CD4-positive, alpha-beta T cell (primary cell): ENCODE measurements around the gene AMD1. TPM values are rescaled to one million over a fixed set of nuclear protein-coding genes. Genes with fewer than 3 reads are reported as not detected.

Experiments used
- ATAC-seq: fragments of 200-7000 bp; cut with Tn5 transposase; one replicate; pipeline ENCODE4 v1.10.0; 2022; ENCODE audit warnings: mild to moderate bottlenecking; ENCODE audit not compliant: poor library complexity
- CTCF ChIA-PET: fragments of 350-600 bp; sonication (Branson Sonifier 250); formaldehyde crosslinking; loops from one replicate; lab custom pipeline; 2021; ENCODE audit warnings: antibody characterized with exemption, inconsistent platforms; lab: Charles Lee
- POLR2A ChIA-PET: fragments of 350-600 bp; sonication (Branson Sonifier 250); formaldehyde crosslinking; loops from one replicate; lab custom pipeline; 2021; ENCODE audit warnings: antibody characterized with exemption, inconsistent platforms; lab: Charles Lee
- DNase-seq, 14 experiments: peaks; one replicate each; pipeline ENCODE4 v3.0.0-alpha.2; 2013 to 2020; ENCODE audit warnings: mixed read lengths in 2 of 14
- H3K27ac ChIP-seq, 2 donors: one replicate each; pipeline versions ENCODE4 v1.5.1 to v1.7.0; 2013; ENCODE audit warnings: low read length in 2 of 2, low read depth in 1 of 2, mild to moderate bottlenecking in 1 of 2
- H3K27me3 ChIP-seq, 2 experiments: 1 replicate in 1 of 2; 2 replicates in 1 of 2; pipeline versions ENCODE4 v1.6.1 to v1.7.0; 2013; ENCODE audit warnings: low read length in 2 of 2, control low read depth in 1 of 2, mild to moderate bottlenecking in 1 of 2, moderate library complexity in 1 of 2; ENCODE audit not compliant: insufficient read depth in 2 of 2, control insufficient read depth in 1 of 2
- H3K36me3 ChIP-seq: one replicate; pipeline ENCODE4 v1.6.1; 2013; ENCODE audit warnings: low read length, control low read depth; ENCODE audit not compliant: insufficient read depth
- H3K4me1 ChIP-seq: one replicate; pipeline ENCODE4 v1.6.1; 2013; ENCODE audit warnings: low read length, control low read depth; ENCODE audit not compliant: insufficient read depth
- H3K4me3 ChIP-seq: one replicate; pipeline ENCODE4 v1.5.1; 2013; ENCODE audit warnings: mild to moderate bottlenecking, low read length, moderate library complexity
- H3K9me3 ChIP-seq, 2 experiments: 1 replicate in 1 of 2; 2 replicates in 1 of 2; pipeline versions ENCODE4 v1.6.1 to v1.7.0; 2013; ENCODE audit warnings: low read length in 2 of 2, mild to moderate bottlenecking in 2 of 2, control low read depth in 1 of 2, moderate library complexity in 1 of 2; ENCODE audit not compliant: control insufficient read depth in 1 of 2, insufficient read depth in 1 of 2
- H3K27ac Mint-ChIP-seq: one replicate; pipeline ENCODE4 v1.8.0; 2020; ENCODE audit warnings: mixed read lengths
- H3K27me3 Mint-ChIP-seq: one replicate; pipeline ENCODE4 v1.8.0; 2021; ENCODE audit warnings: mixed read lengths
- H3K36me3 Mint-ChIP-seq: one replicate; pipeline ENCODE4 v1.8.0; 2021; ENCODE audit warnings: low read depth, mixed read lengths
- H3K4me1 Mint-ChIP-seq: one replicate; pipeline ENCODE4 v1.8.0; 2021; ENCODE audit warnings: low read depth, mixed read lengths
- H3K4me3 Mint-ChIP-seq: one replicate; pipeline ENCODE4 v1.8.0; 2020; ENCODE audit warnings: mild to moderate bottlenecking, mixed read lengths
- H3K9me3 Mint-ChIP-seq: one replicate; pipeline ENCODE4 v1.8.0; 2020; ENCODE audit warnings: mixed read lengths
- intact Hi-C, 2 experiments: fragments of 100-400 bp; cut with DNase I in 1 of 2; cut with micrococcal nuclease in 1 of 2; formaldehyde crosslinking; loops; one replicate each; pipeline versions ENCODE4 v1.15.1 to v1.9.0; 2023 to 2025; cut with DNase I, micrococcal nuclease
- total RNA-seq, 174 experiments: library from RNA in 2 of 174; stranded (reverse) in 2 of 174; gene quantifications; one replicate each; pipeline ENCODE4 v1.2.3 and lab custom pipeline; 2021 to 2026
- TF ChIP-seq, protein P1 (sequence below): fragments of 200-600 bp; IDR thresholded peaks from one replicate; pipeline ENCODE4 v1.8.0; 2022; ENCODE audit warnings: antibody characterized with exemption, mild to moderate bottlenecking

The AMD1 gene
- total RNA-seq, 2 experiments from 2014 or later = 165 to 174 TPM

DNA sequence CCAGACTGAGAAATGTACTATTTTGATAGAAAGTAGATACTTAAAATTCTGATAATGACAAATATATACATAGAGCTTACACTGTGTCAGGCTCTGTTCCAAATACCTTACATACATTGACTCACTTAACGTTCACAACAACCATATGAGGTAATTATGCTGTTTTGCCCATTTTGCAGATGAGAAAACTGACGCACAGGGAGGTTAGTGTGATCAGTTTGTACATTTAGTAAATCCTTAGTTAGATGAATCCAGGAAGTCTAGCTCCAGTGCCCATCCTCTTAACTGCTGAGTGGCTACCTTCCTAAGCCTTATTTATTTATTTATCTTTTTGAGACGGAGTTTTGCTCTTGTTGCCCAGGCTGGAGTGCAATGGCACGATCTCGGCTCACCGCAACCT lies 60.6 kb downstream of the AMD1 start:
- no peak overlapping the region for H3K27ac ChIP-seq
- no peak for DNase-seq
- Mint-ChIP-seq H3K27ac (no peak overlapping the region), H3K4me1 (no peaks in the 10 kb centered on the region), H3K27me3 (no peaks in the 10 kb centered on the region), H3K36me3 (no peaks in the 10 kb centered on the region), H3K4me3 (no peak overlapping the region), H3K9me3 (peaks cover 2% of the 10 kb centered on the region)
- ATAC-seq = no peak
- intact Hi-C loops = no loop called here
- no peaks in the 10 kb centered on the region for H3K27me3 ChIP-seq
- H3K9me3 ChIP-seq = no peaks in the 10 kb centered on the region
- CTCF ChIA-PET = no interaction called here
- TF ChIP-seq, protein P1, sequence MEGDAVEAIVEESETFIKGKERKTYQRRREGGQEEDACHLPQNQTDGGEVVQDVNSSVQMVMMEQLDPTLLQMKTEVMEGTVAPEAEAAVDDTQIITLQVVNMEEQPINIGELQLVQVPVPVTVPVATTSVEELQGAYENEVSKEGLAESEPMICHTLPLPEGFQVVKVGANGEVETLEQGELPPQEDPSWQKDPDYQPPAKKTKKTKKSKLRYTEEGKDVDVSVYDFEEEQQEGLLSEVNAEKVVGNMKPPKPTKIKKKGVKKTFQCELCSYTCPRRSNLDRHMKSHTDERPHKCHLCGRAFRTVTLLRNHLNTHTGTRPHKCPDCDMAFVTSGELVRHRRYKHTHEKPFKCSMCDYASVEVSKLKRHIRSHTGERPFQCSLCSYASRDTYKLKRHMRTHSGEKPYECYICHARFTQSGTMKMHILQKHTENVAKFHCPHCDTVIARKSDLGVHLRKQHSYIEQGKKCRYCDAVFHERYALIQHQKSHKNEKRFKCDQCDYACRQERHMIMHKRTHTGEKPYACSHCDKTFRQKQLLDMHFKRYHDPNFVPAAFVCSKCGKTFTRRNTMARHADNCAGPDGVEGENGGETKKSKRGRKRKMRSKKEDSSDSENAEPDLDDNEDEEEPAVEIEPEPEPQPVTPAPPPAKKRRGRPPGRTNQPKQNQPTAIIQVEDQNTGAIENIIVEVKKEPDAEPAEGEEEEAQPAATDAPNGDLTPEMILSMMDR = no peak
- POLR2A ChIA-PET = no interaction called here
- no peak overlapping the region for H3K4me3 ChIP-seq
- H3K36me3 ChIP-seq = no peaks in the 10 kb centered on the region
- no peaks in the 10 kb centered on the region for H3K4me1 ChIP-seq

DNA sequence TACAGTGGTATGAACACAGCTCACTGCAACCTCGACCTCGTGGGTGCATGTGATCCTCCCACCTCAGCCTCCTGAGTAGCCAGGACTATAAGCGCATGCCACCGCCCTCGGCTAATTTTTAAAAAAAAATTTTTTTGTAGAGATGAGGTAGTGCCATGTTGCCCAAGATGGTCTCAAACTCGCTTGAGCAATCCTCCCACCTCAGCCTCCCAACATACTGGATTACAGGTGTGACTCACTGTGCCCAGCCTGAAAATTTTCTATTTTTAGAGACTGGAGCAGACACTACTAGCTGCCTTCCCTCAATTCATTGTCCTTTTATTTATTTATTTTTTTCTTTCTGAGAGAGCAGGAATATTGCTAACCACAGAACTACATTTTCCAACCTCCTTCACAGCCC lies 63.6 kb downstream of the AMD1 start:
- H3K9me3 Mint-ChIP-seq = peaks cover 2% of the 10 kb centered on the region
- Histone ChIP-seq H3K4me1 (no peaks in the 10 kb centered on the region), H3K9me3 (no peaks in the 10 kb centered on the region), H3K4me3 (no peak overlapping the region), H3K27me3 (no peaks in the 10 kb centered on the region), H3K36me3 (no peaks in the 10 kb centered on the region), H3K27ac (no peak overlapping the region)
- H3K27ac Mint-ChIP-seq = no peak overlapping the region
- intact Hi-C loops = no loop called here
- CTCF ChIA-PET = interaction anchor here (0.7 kb wide), 1 partner anchor 255 kb away, joined by 3 read pairs; no protein-coding TSS in a partner anchor
- no peak overlapping the region for H3K4me3 Mint-ChIP-seq
- no peaks in the 10 kb centered on the region for H3K27me3 Mint-ChIP-seq
- no peak for ATAC-seq
- POLR2A ChIA-PET = no interaction called here
- no peaks in the 10 kb centered on the region for H3K36me3 Mint-ChIP-seq
- DNase-seq = no peak
- no peaks in the 10 kb centered on the region for H3K4me1 Mint-ChIP-seq
- TF ChIP-seq, protein P1 = no peak

DNA sequence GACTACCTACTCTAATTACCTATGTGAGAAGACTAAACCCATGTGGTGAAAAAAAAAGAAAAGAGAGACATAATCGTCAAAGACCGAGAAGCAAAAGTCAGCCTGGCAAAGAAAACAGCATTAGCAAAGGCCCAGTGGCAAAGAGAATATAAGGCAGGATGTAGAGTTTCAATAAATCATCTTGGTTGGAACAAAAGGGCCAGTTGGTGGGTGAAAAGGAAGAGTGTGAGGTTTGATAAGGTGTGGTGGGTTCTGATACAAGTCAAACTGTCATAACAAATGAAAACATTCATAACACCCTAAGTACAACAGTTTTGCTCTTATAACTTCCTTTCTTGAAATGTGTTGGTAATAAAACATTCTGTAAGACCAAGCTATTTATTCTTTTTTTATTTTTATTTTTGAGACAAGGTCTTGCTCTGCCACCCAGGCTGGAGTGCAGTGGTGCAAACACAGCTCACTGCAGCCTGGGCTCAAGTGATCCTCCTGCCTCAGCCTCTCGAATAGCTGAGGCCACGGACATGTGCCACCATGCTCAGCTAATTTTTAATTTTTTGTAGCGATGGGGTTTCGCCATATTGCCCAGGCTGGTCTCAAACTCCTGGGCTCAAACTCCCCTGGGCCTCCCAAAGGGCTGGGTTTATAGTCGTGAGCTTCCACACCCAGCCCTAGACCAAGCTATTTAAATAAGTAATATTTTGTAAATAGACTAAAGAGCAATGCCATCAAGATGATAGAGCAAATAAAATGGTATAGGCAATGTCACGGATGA lies 65.0 kb downstream of the AMD1 start:
- TF ChIP-seq, protein P1 = no peak
- Histone ChIP-seq H3K27ac (no peak overlapping the region), H3K27me3 (no peaks in the 10 kb centered on the region), H3K9me3 (no peaks in the 10 kb centered on the region), H3K36me3 (no peaks in the 10 kb centered on the region), H3K4me1 (no peaks in the 10 kb centered on the region), H3K4me3 (no peak overlapping the region)
- CTCF ChIA-PET = no interaction called here
- Mint-ChIP-seq H3K36me3 (no peaks in the 10 kb centered on the region), H3K9me3 (peaks cover 2% of the 10 kb centered on the region), H3K4me3 (no peak overlapping the region), H3K4me1 (no peaks in the 10 kb centered on the region), H3K27ac (no peak overlapping the region), H3K27me3 (no peaks in the 10 kb centered on the region)
- DNase-seq (no peak), ATAC-seq (no peak)
- POLR2A ChIA-PET = interaction anchor here (1.2 kb wide), 1 partner anchor 257 kb away, joined by 4 read pairs; no protein-coding TSS in a partner anchor
- intact Hi-C loops = no loop called here
